Stimulated activated CD4-positive, alpha-beta T cell treated with anti-CD3 and anti-CD28 coated beads, Interleukin-12 subunit alpha, Interleukin-12 subunit beta, amount 100 ng/mL, for 48 hours (primary cell): ENCODE measurements around the gene INPP4B.
"Not testable (repeated sequence)": the region's sequence is repeated elsewhere in the genome, so short reads cannot be mapped to it uniquely, and the experiment has no call there.

Experiments used
- DNase-seq, 3 donors: peaks; one replicate each; pipeline ENCODE4 v3.0.0-alpha.2; 2020; ENCODE audit warnings: low read depth in 2 of 3, low spot score in 1 of 3

The INPP4B gene

DNA sequence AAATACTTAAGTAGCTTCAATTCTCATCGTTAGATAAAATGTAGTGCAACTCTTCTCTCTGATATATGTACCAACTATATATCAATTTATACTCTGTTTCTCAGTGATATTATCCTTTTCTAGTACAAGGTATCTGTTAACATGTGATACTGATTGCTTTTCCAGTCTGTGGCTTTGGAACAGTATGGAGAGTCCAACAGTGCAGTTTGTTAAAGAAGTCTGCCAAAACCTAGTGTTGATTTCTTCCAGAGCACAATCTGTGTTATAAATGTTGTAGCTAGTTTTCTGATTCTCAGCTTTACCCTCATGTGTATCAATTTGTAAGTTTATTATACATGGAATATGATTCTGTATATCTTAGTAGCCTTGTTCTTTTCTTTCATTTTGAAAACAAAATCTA is 744.7 kb downstream of the INPP4B start:
- DNase-seq = no peak

DNA sequence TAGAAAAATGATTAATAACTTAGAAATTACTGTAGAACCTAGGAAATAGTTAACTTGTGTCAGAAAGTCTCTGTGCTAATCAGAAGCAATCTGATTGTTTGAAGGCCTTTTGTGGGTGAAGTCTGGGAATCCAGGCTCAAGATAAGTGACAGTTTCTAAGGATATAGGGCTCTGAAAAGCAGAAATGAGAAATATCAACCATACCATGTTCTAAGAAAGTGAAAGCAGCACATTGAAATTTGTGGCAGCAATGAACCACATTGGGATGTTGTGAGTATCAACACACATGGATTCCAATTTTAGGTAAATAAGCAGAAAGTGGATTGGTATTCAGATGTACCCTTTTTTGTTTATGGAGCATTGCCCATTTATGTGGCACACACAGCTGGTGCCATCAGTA is 745.2 kb downstream of the INPP4B start:
- no peak for DNase-seq

DNA sequence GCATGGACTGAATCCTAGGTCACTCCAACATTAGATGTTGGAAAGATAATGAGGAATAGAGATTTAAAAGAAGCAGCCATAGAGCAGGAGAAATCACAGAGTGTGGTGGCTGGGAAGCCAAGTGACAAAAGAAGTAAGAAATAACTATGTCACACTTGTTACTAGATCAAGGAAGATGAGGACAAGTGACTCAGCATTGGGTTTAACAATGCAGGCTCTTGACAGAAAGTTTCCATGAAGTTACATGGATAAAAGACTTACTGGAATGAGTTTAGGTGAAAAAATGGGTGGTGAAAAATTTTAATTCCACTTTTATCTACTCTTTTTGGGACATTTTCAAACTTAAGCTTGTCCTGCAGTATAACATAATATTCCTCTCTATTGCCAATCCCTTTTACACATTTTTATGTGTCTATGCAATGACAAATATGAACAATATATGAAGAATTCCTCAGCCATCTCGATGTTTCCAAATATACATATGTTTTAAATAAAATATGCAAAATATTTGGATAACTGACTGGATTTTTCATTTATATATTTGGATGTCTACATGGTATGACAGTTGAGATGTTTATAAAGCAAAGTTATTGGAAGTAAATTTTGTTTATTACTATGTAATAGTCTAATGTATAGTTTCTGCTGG is 747.1 kb downstream of the INPP4B start:
- no peak for DNase-seq

DNA sequence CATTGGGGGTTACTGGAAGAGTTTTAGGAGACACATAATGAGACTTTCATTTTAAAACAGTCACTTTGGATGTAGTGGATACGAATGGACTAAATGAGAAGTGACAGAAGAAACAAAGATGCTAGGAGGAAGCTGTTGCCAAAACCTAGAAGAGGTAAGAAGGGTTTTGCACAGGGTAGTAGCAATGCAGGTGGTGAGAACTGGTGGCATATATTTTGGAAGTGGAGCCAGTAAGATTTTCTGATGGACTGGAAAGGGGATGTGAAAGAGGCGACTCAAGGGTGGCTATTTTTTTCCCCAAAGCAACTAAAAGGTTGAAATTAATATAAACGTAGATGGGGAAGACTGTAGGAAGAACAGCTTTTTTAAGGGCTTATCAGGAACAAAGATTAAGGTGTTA is 747.7 kb downstream of the INPP4B start:
- no peak for DNase-seq

DNA sequence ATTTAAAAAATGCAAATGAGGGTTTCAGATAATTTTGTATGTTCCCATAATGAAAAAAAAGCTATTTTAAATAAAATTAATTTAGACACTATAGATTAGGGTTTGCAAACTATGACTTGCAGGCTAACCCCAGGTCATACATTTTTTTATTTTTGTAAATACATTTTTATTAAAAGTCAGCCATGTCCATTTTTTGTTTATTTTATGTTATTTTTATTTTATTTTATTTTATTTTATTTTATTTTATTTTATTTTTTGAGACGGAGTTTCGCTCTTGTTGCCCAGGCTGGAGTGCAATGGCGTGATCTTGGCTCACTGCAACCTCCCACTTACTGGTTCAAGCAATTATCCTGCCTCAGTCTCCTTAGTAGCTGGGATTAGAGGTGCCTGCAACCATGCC is 749.1 kb downstream of the INPP4B start:
- DNase-seq = no peak

DNA sequence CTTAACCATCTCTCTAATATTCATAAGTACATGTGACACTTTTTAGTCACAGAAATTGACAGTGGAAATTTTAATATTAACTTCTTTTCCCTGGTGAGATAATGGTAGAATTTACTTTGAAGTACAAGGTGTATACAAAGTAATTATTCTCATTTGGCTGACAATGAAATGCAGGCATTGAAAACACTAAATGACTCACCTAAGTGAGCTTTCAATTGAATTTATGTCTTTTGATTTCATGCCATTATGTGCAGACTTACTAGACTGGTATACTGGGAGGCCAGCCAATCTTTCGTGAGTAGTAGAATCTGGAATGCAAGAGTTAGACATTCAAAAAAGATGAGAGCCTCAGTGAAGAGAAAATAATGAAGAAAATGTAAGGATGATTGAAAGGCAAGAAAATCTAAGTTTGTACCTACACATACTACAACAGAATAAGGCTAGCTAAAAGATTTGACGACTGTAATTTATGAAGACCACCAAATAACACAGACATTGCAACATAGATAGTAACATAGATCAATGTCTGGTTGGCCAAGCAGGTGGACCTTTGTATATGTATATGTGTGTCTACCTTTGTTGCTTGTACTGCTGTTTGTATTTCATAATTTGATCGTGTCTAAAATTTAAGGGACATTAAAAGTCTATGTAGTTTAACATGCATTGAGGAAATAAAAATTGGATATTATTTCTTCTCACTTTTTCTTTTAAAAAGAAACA is 750.1 kb downstream of the INPP4B start:
- DNase-seq = no peak

DNA sequence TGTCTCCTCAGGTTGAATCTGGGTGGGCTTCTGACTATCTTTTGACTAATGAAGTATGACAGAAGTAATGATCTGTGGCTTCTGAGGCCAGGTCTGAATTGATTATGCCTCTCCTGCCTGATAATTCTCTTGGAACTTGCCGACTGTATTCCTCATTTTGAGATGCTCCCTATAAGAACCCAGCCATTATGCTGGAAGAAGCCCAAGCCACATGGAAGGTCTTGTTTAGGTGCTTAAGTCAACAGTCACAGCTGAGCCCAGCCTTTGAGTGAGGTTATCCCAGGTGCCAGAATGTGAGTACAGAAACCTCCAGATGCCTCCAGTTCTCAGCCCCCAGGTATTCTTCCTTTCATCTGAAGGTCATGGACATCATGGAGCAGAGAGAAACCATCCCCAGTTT is 753.2 kb downstream of the INPP4B start:
- no peak for DNase-seq

DNA sequence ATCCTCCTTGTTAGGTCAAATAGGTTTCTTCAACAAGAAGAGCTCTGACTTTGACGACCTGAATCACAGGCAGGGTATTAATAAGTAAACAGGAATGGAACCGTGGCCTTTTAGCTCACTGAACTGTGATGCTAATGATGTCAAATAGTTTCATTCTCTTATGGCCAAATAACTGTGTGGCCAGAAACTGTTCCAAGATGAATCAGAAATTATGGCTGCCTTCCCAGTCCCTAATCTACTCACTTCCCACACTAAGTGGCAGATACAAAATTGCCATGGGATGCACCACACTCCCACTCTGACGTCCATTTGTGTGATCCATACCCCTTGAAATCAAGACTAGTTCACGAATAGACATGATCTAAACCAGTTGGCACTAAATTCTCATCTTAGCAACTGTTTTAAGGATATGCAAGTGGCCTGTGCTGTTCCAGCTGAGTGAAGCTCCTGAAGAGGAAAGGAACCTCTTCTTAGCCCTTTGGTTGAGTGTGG is 754.4 kb downstream of the INPP4B start:
- no peak for DNase-seq

DNA sequence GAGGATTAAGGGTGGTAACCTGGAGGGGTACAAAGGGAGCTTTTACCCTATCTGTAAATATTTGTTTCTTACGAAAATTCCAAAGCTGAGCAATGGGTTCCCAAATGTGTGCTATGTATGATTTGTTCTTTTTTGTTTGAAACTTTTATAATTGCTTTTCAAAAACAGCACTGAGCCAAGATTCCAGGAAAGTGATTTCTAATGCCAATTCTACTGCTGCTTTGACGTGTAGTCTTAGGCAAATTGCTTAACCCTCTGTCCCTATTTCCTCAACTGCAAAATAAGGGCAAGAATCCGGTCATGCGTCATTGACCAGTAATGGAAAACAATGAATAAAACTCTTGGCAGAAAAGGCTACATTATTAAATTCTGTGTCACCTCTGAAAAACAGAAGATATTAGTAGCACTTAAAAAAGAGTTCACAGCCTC is 755.0 kb downstream of the INPP4B start:
- no peak for DNase-seq

DNA sequence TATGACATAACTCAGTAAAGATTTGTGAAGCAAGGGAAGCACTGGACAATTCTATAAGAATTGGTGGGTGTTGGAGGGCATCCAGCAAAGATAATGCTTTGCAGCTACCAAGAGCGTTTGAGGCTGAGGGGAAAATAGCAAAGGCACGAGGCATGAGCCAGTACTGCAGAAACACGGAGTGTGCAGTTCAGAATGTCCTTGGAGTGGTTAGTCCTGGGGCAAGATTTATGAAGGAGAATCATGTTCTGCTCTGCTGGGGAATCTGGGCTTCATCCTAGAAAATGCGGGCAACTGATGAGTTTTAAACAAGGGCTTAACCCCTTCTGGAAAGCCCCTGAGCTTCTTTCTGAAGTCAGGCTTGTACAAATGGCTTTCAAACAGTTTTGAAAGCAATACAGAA is 757.2 kb downstream of the INPP4B start:
- no peak for DNase-seq

DNA sequence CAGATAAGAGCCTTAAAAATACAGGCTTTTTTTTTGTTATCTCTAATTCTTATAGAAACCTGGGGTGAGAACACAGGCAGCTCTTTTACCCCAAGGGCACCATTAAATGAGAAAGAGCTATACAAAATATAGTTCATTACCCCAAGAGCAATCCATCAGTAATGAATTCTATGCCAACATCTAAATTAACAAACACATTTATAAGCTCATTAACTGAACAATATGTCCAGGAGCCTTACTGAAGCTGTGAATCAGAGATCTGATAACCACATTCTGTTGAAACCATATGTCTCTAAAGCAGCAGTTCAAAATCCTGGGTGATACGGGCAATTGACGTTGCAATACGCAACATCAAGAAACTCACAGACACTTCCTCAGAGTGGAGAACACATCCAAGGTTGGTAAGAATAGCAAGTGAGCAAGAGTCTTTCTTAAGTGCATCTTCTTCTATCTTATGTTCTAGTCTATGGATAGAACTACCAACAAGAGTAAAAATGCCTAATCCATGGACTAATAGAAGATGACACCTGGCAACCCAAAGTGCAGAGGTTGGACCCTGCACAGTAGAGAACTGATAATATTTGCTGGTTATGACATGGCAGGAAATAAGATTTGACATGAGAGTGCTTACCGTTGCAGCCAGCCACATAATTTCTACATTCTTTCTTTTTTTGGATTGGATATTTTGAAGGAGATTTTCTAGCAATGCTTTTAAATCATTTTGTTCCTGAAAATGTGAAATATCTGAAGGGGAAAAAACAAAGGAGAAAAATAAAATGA is 760.4 kb downstream of the INPP4B start:
- no peak for DNase-seq

DNA sequence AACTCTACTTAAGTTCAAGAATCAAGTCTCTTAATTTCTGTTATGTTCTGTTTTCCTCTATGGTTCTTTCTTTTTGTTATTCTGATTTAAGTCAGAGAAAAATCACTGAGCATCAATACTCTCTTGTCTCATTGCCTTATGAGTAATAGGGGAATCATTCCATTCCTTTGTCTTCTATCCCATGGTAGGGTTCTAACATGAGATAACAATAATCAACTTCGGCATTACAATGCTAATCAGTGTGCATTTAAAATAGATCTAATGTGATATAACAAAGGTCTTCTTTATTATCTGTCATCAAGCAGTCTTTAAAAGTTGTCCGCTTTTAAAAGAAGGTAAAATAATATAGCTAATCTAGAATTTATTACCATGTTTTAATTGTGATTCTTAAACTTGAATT is 762.8 kb downstream of the INPP4B start:
- DNase-seq = no peak

DNA sequence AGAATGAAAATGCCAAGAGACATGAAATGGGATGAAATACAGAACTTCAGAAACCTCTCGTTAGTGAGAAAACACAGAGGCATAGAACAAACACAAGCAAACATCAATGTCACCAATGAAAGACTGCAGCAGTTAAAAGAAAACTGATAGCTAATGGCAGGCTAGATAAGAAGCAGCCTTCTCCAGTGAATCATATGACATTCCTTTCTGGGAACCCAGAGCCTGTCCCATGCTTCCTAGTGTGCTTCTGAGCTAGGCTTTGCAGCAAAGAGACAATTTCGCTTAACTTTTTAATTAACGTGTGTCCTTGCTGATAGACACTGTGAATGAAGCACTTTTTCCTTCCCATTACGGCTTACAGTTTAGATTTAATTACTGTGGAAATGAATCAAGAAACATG is 765.1 kb downstream of the INPP4B start:
- DNase-seq = no peak

DNA sequence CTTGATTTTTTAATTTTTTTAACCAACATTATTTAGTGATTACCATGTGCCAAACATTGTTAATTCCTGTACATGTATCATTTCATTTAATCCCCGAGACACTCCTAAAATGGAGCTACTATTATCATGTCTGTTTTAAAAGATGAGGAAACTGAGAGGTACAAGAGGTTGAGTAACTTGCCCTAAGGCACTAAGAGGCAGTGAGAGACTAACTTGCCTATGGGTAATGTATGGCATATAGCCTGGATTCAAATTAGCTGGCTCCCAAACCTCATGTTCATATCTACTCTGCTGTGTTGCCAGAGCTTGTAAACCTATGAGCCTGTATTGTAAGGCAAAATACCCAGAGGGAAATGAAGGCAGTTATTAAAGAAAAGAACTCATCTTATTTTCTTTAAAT is 766.1 kb downstream of the INPP4B start:
- no peak for DNase-seq

DNA sequence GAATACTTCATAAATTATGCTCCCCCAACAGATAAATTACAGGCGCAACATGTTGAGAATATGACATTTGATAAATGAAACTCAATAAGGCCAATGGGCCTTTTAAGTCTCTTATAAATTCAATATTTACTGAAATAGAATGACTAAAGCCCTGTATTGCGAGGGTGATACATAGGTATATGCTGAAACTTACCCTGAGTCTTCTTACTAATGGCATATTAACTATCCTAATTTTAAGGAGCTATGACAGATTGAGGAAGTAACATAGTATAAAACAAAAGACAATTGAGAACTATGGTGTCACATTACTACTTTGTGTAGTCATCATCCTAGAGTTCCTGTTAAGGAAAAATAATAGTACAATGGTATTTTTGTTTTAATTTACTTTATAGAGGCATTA is 769.1 kb downstream of the INPP4B start:
- DNase-seq = no peak

DNA sequence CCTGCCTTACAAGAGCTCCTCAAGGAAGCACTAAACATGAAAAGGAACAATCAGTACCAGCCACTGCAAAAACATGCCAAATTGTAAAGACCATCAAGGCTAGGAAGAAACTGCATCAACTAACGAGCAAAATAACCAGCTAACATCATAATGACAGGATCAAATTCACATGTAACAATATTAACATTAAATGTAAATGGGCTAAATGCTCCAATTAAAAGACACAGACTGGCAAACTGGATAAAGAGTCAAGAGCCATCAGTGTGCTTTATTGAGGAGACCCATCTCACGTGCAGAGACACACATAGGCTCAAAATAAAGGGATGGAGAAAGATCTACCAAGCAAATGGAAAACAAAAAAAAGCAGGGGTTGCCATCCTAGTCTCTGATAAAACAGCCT is 777.8 kb downstream of the INPP4B start:
- not testable (repeated sequence) for DNase-seq

DNA sequence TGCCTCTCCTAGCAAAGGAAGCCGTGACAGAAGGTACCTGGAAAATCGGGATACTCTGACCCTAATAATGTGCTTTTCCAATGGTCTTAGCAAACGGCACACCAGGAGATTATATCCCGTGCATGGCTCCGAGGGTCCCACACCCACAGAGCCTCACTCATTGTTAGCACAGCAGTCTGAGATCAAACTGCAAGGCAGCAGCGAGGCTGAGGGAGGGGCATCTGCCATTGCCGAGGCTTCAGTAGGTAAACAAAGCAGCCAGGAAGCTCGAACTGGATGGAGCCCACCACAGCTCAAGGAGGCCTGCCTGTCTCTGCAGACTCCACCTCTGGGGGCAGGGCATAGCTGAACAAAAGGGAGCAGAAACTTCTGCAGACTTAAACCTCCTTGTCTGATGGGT is 779.5 kb downstream of the INPP4B start:
- DNase-seq = not testable (repeated sequence)

DNA sequence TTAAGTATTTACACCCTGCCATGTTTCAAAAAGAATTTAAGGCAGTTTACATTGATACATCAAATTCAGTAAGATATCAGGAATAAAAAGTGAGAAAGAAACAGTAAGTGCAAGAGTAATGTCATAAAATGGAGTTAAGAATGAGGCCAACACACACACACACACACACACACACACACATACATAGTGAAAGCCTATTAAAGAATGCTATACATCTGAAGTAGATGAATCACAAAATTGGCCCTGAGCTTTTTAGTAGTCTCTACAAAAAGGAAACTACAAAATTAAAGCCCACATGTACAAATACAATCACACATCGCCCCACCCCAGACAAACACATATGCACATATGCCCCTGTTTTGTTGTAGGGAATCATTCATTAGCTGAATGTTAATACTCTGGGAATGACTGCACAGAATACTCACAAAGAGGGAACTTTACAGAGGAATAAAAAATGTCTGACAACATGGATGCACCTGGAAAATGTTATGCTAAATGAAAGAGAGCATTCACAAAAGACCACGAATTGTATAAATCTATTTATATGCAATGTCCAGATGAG is 780.9 kb downstream of the INPP4B start:
- DNase-seq = no peak

DNA sequence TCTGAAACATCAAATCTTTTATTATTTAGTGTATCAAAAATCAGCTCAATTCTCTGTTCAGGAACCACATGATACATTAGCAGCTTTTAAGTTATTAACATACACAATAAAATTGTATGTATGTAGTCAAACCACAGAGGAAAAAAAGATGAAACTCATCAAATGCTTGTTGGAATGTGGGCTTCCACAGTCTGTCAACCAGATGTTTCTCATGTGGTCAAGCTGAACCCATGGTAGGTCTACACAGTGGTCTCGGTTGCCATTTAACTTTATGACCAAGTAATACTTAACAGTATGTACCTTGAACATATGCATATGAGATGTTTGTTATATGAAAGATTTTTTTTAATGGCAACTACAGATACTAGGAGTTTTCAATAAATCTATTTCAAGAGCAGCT is 781.9 kb downstream of the INPP4B start:
- DNase-seq = no peak

DNA sequence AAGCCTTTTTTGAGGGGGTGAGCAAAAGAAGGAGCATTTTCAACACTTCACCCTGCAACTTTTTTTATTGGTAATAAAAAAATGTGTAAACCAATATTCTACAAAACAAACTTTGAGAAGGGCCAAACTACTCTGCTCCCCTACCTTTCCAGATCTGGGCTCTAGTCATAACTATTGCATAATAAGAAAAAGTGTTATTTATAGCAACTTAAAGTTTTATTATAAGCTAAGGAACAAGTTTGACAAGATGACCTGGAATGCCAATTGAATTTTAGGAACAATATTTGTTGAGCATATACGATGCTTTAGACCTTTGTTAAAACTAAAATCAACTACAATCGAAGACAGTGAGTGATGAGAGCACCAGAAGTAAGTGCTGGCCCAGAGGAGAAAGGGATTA is 800.1 kb downstream of the INPP4B start:
- no peak for DNase-seq

DNA sequence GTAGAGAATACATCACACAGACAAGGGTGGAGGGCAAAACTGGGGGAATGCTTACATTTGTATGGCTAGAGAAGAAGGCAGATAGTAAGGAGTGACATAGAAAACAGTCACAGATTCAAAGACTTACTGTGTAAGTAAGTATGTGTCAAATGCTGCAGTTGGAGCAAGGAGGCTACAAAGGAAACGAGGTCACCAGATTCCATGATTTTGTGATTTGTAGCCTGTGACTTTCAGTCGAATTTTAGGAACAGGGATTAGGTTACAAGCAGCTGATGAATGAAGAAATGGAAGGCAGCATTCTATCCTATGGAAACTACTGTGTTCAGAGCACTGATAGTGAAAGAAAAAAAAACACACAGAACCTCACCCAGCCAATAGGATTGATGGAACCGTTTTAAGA is 801.8 kb downstream of the INPP4B start:
- DNase-seq = no peak

DNA sequence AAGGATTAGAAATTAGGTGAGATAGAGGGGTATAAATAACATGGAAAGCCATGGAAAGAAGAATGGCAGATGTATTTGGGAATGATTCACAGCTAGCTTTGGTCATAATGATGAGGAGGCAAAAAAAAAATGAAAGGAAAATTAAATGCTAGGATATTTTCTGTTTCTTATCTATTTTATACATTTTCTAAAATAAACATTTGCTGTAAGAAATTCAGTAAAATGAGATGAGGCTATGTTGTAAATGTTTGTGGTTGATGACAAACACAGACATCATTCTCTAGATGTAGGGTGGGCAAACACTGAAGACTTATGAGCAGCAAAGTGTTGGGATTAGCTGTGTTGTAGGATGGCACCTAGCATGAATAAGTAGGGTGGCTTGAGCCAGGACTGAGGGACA is 802.6 kb downstream of the INPP4B start:
- no peak for DNase-seq
